Amygdala (tissue), 56 donors: ENCODE measurements around the gene RCN1.

Experiments used
- DNase-seq, 56 donors: peaks; one replicate each; lab custom pipeline; 2025; lab: John Stamatoyannopoulos, UW

RCN1 gene

GRCh38 chr11:32151027-32151426 lies 60.2 kb downstream of the RCN1 start:
- DNase-seq, result no peak

- no peak for DNase-seq
Observed at GRCh38 chr11:32152216-32152615, 61.3 kb downstream of the RCN1 start.

GRCh38 chr11:32152821-32153220 lies 61.9 kb downstream of the RCN1 start:
- no peak for DNase-seq

- no peak for DNase-seq
Observed at GRCh38 chr11:32153747-32154146, 62.9 kb downstream of the RCN1 start.

- DNase-seq, result no peak
Observed at GRCh38 chr11:32154275-32154674, 63.4 kb downstream of the RCN1 start.
